ENCODE measurements around the gene CROT. TPM values are rescaled to one million over a fixed set of nuclear protein-coding genes. Genes with fewer than 3 reads are reported as not detected.

The CROT gene
- total RNA-seq, 4 donors from 2014 or later = 3.6 to 16.3 (median 7.9) TPM

GRCh38 chr7:87337331-87337730, 8.1 kb upstream of the CROT start:
- Histone ChIP-seq H3K9me3 (no peaks in the 10 kb centered on the region), H3K27me3 (no peaks in the 10 kb centered on the region), H3K4me1 (no peaks in the 10 kb centered on the region), H3K4me3 (no peak overlapping the region), H3K27ac (no peak overlapping the region), H3K36me3 (peaks cover 0 to 17% of the 10 kb centered on the region in 2 donors)
- intact Hi-C loops (cut with DNase I; ENCODE audit: low total_unique reads) (no loop called here), in situ Hi-C loops (cut with MboI; ENCODE audit: low sequenced_read_pairs in 4 of 4) (no loop called here)
- DNase-seq (no peak), ATAC-seq (no peak)
- TF ChIP-seq POLR2A (IDR thresholded peaks at IDR 0.05) = no peak
- TF ChIP-seq, protein P1, sequence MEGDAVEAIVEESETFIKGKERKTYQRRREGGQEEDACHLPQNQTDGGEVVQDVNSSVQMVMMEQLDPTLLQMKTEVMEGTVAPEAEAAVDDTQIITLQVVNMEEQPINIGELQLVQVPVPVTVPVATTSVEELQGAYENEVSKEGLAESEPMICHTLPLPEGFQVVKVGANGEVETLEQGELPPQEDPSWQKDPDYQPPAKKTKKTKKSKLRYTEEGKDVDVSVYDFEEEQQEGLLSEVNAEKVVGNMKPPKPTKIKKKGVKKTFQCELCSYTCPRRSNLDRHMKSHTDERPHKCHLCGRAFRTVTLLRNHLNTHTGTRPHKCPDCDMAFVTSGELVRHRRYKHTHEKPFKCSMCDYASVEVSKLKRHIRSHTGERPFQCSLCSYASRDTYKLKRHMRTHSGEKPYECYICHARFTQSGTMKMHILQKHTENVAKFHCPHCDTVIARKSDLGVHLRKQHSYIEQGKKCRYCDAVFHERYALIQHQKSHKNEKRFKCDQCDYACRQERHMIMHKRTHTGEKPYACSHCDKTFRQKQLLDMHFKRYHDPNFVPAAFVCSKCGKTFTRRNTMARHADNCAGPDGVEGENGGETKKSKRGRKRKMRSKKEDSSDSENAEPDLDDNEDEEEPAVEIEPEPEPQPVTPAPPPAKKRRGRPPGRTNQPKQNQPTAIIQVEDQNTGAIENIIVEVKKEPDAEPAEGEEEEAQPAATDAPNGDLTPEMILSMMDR (IDR thresholded peaks at IDR 0.05 in 4 of 5, conservative IDR thresholded peaks at IDR 0.05 in 1 of 5) = no peak

DNA sequence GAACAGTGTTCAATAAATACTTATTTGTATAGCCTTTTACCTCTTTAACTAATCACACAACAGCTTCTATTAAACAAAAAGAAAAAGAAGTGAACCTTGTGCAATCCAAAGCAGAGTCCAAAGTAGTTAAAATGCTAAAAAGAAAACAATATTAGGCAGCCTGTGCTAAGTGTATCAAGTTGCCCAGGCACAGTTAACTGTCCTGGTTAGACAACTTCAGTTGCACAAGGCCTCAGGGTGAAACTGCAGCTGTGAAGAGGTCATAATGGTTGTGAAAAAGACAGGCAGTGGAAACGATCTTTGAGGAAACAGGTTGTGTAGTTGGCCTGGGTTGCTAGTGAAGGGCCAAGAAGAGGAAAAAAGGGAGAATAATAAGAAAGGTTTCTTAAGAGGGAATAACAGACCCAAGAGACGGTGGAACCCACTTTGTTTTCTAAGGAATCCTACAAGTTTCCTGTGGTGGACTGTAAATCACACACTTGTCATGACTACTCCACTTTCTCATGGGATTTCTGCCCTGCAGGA, 6.0 kb upstream of the CROT start:
- in situ Hi-C loops (cut with MboI; ENCODE audit: low sequenced_read_pairs in 4 of 4) = no loop called here

GRCh38 chr7:87341441-87341840, 4.0 kb upstream of the CROT start:
- Histone ChIP-seq H3K4me3 (no peak overlapping the region), H3K27ac (no peak overlapping the region), H3K4me1 (peaks cover 6 to 17% of the 10 kb centered on the region in 2 donors), H3K27me3 (no peaks in the 10 kb centered on the region), H3K9me3 (no peaks in the 10 kb centered on the region), H3K36me3 (peaks cover 0 to 17% of the 10 kb centered on the region in 2 donors)
- in situ Hi-C loops (cut with MboI; ENCODE audit: low sequenced_read_pairs in 4 of 4) = no loop called here
- TF ChIP-seq, protein P1 (IDR thresholded peaks at IDR 0.05 in 4 of 5, conservative IDR thresholded peaks at IDR 0.05 in 1 of 5) = no peak
- TF ChIP-seq POLR2A (IDR thresholded peaks at IDR 0.05) = no peak
- ATAC-seq (no peak), DNase-seq (no peak)
- intact Hi-C loops (cut with DNase I; ENCODE audit: low total_unique reads) = no loop called here

More for the DNA sequence above, 6.0 kb upstream of the CROT start:
- no peaks in the 10 kb centered on the region for H3K27me3 ChIP-seq
- TF ChIP-seq, protein P1 (IDR thresholded peaks at IDR 0.05 in 4 of 5, conservative IDR thresholded peaks at IDR 0.05 in 1 of 5) = no peak
- no peak for TF ChIP-seq POLR2A (IDR thresholded peaks at IDR 0.05)
- H3K4me1 ChIP-seq = peaks cover 0 to 5% of the 10 kb centered on the region in 2 donors
- no peak for DNase-seq
- no peak overlapping the region for H3K4me3 ChIP-seq
- intact Hi-C loops (cut with DNase I; ENCODE audit: low total_unique reads) = no loop called here
- ATAC-seq = peak in 1 of 2 donors; percentile 33
- peaks cover 0 to 17% of the 10 kb centered on the region in 2 donors for H3K36me3 ChIP-seq
- no peaks in the 10 kb centered on the region for H3K9me3 ChIP-seq
- no peak overlapping the region for H3K27ac ChIP-seq

- TF ChIP-seq, protein P1 (IDR thresholded peaks at IDR 0.05 in 4 of 5, conservative IDR thresholded peaks at IDR 0.05 in 1 of 5) = no peak
- no peak for TF ChIP-seq POLR2A (IDR thresholded peaks at IDR 0.05)
- H3K36me3 ChIP-seq = peaks cover 0 to 17% of the 10 kb centered on the region in 2 donors
- peaks cover 6 to 19% of the 10 kb centered on the region in 2 donors for H3K4me1 ChIP-seq
- intact Hi-C loops (cut with DNase I; ENCODE audit: low total_unique reads) = no loop called here
- H3K27me3 ChIP-seq = no peaks in the 10 kb centered on the region
- H3K27ac ChIP-seq = no peak overlapping the region
- in situ Hi-C loops (cut with MboI; ENCODE audit: low sequenced_read_pairs in 4 of 4) = no loop called here
- no peak overlapping the region for H3K4me3 ChIP-seq
- no peak for DNase-seq
- ATAC-seq = no peak
- H3K9me3 ChIP-seq = no peaks in the 10 kb centered on the region
Measured at GRCh38 chr7:87342231-87342630, 3.2 kb upstream of the CROT start.

DNA sequence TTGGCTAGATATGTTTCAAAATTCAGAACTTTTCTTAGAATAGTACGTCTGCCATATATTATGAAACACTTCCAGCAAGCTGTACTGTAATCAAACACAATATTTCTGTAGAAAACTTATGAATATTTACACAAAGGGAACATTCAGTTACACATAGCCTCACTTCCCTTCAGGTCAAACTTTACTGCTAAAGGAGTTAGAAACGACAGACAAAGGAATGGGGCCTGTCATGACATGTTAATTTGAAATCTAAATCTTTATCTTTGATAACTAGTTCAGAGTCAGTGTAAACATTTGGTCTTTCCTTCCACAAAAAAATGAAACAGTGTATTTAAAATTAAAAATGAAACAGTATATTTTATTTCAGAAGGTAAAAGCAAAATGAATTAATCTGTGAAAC, 1.0 kb upstream of the CROT start:
- Histone ChIP-seq H3K9me3 (no peaks in the 10 kb centered on the region), H3K27ac (peak overlapping the region; percentile 73 to 83 (median 81)), H3K27me3 (no peaks in the 10 kb centered on the region), H3K4me1 (peaks cover 6 to 19% of the 10 kb centered on the region in 2 donors), H3K4me3 (peak overlapping the region; percentile 69 to 83 (median 76)), H3K36me3 (peaks cover 0 to 23% of the 10 kb centered on the region in 2 donors)
- TF ChIP-seq POLR2A (IDR thresholded peaks at IDR 0.05) = no peak
- TF ChIP-seq, protein P1 (IDR thresholded peaks at IDR 0.05 in 4 of 5, conservative IDR thresholded peaks at IDR 0.05 in 1 of 5) = no peak
- no peak for ATAC-seq
- DNase-seq = no peak
- in situ Hi-C loops (cut with MboI; ENCODE audit: low sequenced_read_pairs in 4 of 4) = no loop called here
- intact Hi-C loops (cut with DNase I; ENCODE audit: low total_unique reads) = no loop called here
